HG03175 (cell line): ENCODE data around the gene FAHD1.
"Not testable (repeated sequence)": the region's sequence is repeated elsewhere in the genome, so short reads cannot be mapped to it uniquely, and the experiment has no call there.

Source experiments
- ATAC-seq: cut with Tn5 transposase; IDR thresholded peaks from one replicate; pipeline ENCODE4 v1.9.1; 2021; ENCODE audit warnings: mild to moderate bottlenecking, moderate library complexity; ENCODE audit not compliant: unreplicated experiment

FAHD1 gene

DNA sequence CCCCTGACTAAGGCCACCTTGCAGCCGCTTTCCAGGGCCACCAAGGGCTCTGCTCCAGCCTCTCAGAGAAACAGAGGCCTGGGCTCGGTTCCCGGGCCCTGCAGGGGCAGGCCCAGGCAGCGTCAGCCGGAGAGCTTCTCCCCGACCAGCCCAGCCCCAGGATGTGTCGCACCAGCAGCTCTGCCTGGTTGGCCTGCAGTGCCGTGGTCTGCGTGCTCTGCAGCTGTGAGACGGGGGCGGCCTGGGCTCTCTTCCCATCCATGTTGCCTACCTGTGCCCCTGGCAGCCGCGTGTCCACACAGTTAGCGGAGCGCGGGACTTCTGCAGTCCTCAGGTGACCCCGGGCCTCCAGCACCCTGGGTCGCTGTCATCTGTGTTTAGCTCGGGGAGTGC lies 38.3 kb upstream of the FAHD1 start:
- ATAC-seq: no peak

DNA sequence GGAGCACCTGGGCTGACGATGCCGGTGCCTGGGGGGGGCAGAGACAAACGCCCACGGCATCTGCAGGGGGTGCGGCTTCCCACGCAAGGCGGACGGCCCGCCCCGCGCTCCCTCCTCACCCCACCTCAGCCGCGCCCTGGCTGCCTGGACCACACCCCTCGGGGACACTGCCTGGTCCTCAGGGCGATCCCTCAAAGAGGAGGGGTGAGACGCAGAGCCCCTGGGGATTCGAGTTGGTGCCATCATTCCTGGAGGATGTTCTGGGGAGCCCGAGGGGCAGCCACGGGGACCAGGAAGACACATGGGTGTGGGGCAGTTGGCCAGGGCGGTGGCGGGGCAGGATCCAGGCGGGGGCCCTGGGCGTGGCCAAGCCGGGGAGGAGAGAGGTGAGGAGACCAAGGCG lies 37.4 kb upstream of the FAHD1 start:
- no peak for ATAC-seq

DNA sequence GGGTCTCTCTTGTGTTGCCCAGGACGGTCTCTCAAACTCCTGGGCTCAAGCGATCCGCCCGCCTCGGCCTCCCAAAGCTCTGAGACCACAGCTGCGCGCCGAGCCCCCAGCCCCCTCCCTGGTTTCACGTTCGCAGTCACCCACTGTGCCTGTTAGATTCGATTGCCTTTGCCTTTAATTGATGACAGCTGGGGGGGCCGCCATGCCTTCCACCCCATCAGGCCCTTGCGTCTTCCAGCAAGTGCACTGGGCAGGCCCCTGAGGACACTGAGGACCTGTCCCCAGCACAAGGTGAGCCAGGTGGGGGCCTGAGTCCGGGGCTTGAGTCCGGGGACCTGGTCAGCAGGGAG lies 36.8 kb upstream of the FAHD1 start:
- no peak for ATAC-seq

GRCh38 chr16:1790611-1791255 lies 36.3 kb upstream of the FAHD1 start:
- ATAC-seq: no peak

DNA sequence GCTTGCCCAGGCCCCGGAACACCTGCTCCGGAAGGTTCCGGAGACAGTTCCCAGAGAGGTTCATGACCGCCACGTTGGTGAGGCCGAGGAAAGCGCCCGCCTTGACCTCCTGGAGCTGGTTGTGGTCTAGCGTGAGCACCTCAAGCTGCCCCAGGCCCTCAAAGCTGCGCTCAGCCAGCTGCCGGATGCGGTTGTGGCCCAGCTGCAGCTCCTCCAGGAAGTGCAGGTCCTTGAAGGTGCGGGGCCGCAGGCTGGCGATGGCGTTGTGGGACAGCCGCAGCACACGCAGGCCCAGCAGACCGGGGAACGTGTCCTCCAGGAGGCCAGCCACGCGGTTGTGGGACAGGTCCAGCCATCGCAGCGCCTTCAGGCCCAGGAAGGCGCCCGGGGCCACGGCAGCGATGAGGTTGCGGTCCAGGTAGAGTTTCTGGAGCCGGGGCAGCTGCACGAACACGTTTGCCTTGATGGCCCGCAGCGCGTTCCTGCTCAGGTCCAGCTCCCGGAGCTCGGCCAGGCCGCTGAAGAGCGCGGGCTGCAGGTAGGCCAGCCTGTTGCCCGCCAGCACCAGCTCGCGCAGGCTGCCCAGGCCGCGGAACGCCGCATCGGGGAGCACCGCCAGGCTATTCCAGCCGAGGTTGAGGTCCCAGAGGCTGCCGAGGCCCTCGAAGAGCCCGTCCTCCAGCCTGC lies 35.6 kb upstream of the FAHD1 start:
- ATAC-seq: no peak

- no peak for ATAC-seq
These were observed 34.8 kb upstream of the FAHD1 start for GRCh38 chr16:1791943-1792812.

- no peak for ATAC-seq
These were observed 34.0 kb upstream of the FAHD1 start for GRCh38 chr16:1792836-1793577.

DNA sequence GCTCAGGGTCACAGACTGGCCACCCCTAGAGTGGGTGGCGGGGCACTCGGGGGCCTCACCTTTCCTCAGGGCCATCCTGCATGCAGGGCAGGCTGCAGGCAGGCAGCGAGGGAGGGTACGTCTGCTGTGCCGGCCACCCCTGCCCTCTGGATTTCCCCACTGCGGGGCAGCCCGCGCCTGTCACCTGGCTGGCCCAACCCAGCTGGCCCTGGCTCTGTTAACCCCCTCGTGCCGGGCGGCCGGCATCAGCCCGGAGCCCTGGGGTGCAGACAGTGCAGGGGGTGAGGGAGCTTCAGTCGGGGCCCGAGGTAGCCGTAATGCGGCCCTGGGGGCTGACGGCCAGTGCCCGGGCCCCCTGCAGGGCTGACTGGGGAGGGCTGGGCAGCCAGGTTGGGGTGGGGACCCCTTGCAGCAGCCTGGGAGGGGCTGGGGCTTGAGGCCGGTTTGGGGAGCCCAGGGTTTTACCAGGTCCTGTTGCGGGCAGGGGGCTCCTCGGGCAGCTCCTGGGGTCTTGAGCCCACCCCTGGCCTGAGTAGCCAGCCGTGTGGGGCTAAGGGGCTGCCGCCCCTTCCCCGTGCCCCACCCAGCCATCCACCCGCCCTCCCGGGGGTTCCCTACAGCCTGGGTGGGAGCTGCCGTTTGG lies 33.3 kb upstream of the FAHD1 start, which contains the start of gene IGFALS:
TSS of gene IGFALS (minus strand) at position 128 of the 643 bp plus-strand sequence. CDS start at position 75, 53 bp downstream.
- ATAC-seq: no peak

DNA sequence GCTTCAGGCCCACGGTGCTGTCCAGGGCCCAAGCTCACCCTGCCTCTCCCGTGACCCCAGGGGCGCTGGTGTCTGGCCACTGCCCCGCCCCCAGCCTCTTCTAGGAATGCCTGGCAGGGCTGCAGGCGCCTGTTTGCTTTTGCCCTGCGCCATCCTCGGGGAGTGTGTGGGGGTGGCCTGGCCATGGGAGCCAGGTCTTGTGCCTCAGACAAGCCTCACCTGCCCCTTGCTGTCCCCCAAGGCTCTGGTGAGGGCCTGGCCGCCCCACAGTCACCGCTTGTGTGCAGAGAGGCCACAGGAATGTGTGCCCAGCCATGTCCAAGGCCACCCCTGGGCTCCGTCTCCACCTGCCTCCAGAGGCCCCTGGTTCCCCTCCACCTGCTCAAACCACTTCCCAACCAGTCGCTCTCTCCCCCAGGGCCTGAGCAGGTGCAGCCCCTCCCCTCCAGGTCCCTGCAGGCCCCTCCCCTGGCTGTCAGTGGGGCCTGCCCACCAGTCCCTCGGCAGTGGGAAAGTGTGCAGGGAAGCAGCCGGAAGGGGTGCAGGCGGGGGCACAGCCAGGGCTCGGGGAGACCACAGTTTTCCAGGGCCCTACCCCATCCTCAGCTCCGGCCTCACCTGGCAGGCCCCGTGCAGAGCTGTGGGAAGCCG lies 32.7 kb upstream of the FAHD1 start:
- no peak for ATAC-seq

GRCh38 chr16:1794908-1795666 lies 31.9 kb upstream of the FAHD1 start:
- no peak for ATAC-seq

DNA sequence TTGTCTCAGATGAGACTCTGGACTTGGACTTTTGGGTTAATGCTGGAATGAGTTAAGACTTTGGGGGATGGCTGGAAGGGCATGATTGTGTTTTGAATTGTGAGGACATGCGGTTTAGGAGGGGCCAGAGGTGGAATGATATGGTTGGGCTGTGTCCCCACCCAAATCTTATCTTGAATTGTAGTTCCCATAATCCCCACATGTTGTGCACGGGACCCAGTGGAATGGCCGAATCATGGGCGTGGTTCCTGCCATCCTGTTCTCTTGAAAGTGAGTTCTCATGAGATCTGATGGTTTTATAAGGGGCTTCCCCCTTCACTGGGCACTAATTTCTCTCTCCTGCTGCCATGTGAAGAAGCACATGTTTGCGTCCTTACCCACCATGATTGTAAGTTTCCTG lies 27.7 kb upstream of the FAHD1 start:
- ATAC-seq: not testable (repeated sequence)

- no peak for ATAC-seq
These were observed 26.3 kb upstream of the FAHD1 start for GRCh38 chr16:1800701-1801100.

DNA sequence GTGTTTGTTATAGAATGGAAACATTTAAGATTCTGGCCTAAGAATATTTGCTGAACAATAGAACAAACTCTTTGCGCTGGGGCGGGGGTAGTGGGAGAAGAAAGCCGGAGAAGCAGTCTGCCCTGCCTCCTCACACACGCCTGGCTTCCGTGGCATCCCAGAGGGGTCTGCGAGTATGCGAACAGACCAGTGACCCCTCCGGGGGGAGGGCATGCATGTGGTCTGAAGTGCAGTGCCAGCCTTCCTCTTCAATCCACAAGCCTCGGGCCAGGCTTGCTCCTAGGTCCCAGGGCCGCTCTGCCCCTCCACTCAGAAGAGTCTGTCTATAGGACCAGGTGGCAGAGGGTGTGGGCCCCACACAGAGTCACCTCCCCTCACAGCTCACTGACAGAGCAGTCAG lies 19.4 kb upstream of the FAHD1 start:
- no peak for ATAC-seq

DNA sequence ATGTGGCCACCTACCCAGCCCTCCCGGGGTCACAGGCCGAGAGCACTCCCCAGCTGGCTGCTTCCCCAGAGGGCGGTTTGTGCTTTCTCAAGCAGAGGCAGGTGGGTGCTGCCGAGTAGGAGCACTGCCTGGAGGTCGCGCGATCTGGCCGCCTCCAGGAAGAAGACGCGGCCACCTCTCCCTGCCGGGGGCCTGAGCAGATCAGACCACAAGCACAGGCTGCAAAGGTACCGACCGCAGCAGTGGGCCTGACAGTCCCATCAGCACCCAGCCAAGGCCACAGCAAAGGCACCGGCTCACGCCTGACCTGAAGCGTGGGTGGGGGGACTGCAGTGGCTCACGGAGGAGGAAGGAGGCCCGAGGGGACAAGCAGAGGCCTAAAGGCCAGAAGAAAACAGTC lies 18.3 kb upstream of the FAHD1 start:
- ATAC-seq: no peak

DNA sequence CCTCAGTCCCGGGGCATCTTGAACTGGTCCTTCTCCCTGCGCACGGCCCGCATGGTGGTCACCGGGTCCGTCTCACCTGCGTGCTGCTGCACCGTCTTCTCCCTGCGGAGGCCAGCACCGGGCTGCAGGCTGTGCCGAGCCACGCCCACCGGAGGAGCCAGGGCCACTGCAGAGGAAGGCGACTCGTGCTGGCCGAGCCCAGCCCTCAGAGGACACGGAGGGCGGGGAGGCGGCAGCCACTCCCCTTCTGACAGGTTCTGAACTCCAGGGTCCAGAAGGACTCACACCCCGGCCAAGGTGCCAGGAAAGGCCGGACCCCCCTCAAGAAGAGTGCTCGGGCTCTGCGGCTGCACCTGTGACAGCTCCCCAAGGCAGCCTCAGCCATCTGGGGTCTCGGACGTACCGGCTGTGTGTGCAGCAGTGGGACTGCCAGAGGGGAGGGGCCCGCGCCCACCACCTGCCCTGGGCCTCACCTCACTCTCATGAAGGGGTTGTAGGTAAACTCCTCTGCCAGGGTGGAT lies 17.7 kb upstream of the FAHD1 start:
- no peak for ATAC-seq

DNA sequence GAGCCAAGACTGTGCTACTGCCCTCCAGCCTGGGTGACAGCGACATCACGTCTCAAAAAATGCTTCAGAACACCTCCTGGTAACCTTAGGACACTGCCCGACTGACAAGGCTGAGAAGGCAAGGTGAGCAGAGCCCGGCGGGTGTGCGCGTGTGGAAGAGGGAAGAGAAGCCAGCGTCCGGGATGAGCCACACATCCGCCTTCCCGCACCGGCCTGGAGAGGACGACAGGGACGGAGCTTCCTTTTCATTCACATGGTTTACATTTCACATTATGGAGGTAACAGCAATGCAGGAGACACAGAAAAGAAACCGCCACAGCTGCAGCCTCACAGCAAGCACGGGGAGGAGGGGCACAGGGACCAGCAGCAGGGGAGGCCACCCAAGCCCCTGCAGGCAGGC lies 16.9 kb upstream of the FAHD1 start:
- no peak for ATAC-seq

GRCh38 chr16:1810536-1810935 lies 16.5 kb upstream of the FAHD1 start:
- ATAC-seq: no peak

DNA sequence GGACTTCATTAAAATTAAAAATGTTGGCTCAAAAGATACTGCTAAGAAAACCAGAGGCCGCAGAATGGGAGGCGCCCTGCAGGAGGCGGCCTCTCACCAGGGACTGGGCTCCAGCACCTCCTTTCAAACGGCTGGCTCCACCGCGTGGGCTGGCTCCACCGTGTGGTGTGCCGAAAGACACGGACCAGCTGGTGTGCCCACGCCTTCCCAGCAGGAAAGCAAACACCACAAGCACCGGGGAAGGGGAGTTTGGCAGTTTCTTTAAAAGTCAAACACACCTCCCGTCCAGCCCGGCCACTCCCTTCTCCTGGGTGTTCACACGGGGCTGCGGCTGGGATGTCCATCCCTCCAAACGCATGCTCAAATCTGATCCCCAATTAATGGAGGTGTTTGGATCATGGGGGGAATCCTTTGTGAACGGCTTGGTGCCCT lies 14.3 kb upstream of the FAHD1 start:
- no peak for ATAC-seq

- ATAC-seq: no peak
These were observed 11.5 kb upstream of the FAHD1 start for GRCh38 chr16:1815461-1815860.
